Thyroid gland (tissue), 4 donors: ENCODE results near the gene RCAN2.

Experiments
- POLR2A ChIP-seq, 2 donors: fragments of 450-650 bp; IDR thresholded peaks; one replicate each; pipeline ENCODE4 v1.6.1; 2017; ENCODE audit warnings: antibody characterized with exemption in 2 of 2, mild to moderate bottlenecking in 2 of 2, moderate library complexity in 1 of 2
- TF ChIP-seq, protein P1 (sequence below), 6 experiments: fragments of 200-600 bp in 3 of 6; fragments of 450-650 bp in 3 of 6; sonication (generic) in 3 of 6; IDR thresholded peaks; one replicate each; pipeline ENCODE4 v1.5.1; 2016 to 2019; ENCODE audit warnings: antibody characterized with exemption in 6 of 6, mild to moderate bottlenecking in 2 of 6, inconsistent platforms in 1 of 6, moderate library complexity in 1 of 6

DNA sequence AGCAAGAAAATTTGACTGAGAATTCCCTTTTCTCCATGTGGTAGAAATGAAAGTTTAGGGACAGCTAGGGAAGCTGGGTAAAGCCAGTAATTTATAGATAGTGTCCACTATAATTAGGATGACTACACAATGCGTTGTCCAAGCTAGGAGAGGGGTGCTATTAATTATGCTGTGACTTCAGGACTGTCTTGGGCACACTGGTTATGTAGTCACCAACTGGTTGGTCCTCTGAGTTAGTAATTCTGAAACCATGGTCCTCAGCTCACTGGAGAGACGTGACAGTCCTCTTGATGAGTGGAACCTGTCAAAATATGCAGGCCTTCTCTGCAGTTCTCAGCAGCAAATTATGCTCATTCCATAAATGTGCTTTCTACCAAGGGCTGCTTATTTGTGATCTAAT is 225.9 kb downstream of the RCAN2 start:
- TF ChIP-seq, protein P1, sequence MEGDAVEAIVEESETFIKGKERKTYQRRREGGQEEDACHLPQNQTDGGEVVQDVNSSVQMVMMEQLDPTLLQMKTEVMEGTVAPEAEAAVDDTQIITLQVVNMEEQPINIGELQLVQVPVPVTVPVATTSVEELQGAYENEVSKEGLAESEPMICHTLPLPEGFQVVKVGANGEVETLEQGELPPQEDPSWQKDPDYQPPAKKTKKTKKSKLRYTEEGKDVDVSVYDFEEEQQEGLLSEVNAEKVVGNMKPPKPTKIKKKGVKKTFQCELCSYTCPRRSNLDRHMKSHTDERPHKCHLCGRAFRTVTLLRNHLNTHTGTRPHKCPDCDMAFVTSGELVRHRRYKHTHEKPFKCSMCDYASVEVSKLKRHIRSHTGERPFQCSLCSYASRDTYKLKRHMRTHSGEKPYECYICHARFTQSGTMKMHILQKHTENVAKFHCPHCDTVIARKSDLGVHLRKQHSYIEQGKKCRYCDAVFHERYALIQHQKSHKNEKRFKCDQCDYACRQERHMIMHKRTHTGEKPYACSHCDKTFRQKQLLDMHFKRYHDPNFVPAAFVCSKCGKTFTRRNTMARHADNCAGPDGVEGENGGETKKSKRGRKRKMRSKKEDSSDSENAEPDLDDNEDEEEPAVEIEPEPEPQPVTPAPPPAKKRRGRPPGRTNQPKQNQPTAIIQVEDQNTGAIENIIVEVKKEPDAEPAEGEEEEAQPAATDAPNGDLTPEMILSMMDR (IDR thresholded peaks at IDR 0.05) = no peak
- TF ChIP-seq POLR2A (IDR thresholded peaks at IDR 0.05) = no peak
